ENCODE measurements around the gene HOXD11.

- TF ChIP-seq CTCF (IDR thresholded peaks at IDR 0.05), result no peak
- TF ChIP-seq EP300 (IDR thresholded peaks at IDR 0.05), result no peak
- no peak for TF ChIP-seq POLR2AphosphoS5 (IDR thresholded peaks at IDR 0.05)
- no peak for TF ChIP-seq POLR2A (IDR thresholded peaks at IDR 0.05)
Observed at GRCh38 chr2:176122052-176122682, 15.1 kb downstream of the HOXD11 start.

Data from upper lobe of left lung (tissue), 4 donors.